Stimulated activated CD4-positive, alpha-beta T cell treated with anti-CD3 and anti-CD28 coated beads, Interleukin-15, amount 100 ng/mL, for 1 hour (primary cell): ENCODE results near the gene RAB5B.

ENCODE experiments used
- DNase-seq, 2 donors: peaks; one replicate each; pipeline ENCODE4 v3.0.0-alpha.2; 2020; ENCODE audit warnings: low read depth in 1 of 2, low spot score in 1 of 2

Gene RAB5B

DNA sequence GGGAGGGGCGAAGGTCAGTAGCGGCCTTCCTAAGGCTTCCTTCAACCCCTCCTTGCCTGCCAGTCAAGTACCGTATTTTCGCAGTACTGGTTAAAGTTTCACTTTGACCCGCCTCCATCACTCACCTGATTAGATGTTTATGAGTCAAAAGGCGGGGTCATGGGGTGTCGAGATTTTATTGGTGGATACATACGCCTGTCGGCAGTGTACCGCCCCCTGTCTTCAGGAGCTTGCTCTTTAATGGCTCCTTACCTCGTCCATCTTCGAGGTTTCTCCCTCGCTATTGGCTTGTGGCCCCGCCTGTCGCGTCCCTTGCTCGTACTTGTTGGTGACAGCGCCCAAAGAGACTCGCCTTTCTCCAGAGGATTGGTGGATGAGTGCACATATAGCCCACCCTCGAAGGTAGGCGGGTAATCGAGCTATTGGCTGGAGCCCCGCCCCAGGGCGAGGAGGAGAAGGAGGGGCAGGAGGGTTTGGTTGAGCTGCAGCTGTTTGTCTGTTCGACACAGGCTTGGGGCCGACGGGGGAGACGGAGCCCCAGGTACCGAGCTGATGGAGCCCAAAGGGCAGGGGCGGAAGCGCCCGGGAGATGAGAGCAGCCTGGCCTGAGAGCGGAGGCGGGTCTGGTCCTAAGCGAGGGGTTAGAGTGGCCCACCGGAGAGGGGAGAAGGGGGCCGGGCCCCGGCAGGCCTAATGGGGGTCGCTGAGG lies at the start of gene RAB5B:
TSS of gene RAB5B (plus strand) at position 480 of the 709 bp plus-strand sequence. CDS start 12,883 bp downstream, outside the sequence.
- peak; percentile 85 to 96 for DNase-seq

GRCh38 chr12:55925371-55925770 lies 48.5 kb upstream of the RAB5B start:
- no peak for DNase-seq

DNA sequence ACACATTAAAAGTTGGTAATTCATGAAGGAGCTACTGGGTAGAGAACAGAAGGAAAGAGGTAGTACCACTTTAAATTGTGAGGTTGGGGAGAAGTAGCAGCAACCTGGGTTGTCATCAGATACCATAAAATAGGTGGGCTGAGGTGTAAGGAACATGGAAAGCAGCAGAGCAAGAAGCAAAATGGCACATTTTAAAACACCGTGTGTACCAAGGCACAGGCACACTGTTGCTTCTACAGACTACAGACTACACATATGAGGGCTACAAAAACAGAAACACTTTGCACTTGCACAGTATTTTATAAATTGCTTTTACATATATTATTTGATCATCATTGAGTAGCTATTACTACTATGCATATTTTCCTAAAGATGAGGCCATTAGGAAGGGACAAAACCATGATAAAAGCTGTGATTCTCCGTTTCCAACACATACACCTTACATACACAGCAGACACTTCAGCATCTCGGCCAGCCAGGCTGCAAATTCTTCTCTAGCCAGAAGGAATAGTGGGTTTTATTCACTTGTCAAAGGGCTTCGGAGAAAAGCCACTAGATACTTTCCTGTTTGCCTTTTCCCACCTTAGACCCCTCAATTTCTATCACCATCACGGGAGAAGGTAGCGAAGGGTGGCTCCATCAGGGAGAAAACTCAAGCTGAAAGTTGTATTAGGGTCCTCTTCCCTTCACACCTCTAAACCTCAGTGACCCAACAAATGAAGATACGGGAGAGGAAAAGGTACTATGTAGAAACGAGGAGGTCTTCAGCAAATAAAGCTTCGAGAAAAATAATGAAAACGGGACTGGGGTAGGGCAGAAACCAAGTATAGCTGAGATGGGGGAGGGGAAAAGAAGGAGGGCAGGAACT lies 47.8 kb upstream of the RAB5B start:
- no peak for DNase-seq

DNA sequence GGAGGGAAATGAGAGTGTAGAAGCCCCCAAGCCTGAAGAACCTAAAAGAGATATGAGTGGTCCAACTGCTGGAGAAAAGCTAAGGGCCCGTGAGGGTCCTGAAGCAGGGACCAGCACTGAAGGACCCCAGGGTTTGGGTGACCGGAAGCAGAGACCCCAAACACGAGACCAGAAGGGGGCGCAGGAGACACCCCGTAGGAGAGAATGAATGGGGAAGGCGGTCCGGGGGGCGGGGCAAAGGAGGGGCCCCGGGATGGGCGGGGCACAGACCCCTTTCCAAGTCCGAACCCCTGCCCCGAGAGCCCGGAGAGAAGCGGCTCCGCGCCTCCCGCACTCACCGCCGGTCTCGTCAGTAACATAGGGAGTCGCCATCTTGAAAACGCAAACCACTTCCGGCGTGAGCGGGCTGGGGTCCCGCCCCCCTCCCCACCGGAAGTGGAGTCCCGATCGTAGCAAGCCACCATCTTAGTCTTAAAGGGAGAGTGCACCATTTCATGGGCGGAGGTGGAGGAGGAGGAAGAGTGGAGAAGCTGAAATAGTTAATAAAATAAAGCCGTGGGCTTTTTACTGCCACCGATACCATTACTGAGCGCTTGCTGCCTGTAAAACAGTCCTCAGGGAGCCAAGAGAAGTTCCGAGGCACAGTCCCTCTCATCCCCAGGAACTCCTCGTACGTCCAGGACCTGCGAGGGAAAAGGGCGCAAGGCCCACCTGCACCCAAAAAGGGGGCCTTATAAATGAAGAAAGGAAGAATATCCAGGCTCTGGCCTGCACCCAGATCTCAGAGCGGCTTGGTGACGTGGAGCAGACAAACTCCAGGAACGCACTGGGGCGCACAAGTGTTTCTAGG lies 46.9 kb upstream of the RAB5B start:
- peak; percentile 79 to 81 for DNase-seq

DNA sequence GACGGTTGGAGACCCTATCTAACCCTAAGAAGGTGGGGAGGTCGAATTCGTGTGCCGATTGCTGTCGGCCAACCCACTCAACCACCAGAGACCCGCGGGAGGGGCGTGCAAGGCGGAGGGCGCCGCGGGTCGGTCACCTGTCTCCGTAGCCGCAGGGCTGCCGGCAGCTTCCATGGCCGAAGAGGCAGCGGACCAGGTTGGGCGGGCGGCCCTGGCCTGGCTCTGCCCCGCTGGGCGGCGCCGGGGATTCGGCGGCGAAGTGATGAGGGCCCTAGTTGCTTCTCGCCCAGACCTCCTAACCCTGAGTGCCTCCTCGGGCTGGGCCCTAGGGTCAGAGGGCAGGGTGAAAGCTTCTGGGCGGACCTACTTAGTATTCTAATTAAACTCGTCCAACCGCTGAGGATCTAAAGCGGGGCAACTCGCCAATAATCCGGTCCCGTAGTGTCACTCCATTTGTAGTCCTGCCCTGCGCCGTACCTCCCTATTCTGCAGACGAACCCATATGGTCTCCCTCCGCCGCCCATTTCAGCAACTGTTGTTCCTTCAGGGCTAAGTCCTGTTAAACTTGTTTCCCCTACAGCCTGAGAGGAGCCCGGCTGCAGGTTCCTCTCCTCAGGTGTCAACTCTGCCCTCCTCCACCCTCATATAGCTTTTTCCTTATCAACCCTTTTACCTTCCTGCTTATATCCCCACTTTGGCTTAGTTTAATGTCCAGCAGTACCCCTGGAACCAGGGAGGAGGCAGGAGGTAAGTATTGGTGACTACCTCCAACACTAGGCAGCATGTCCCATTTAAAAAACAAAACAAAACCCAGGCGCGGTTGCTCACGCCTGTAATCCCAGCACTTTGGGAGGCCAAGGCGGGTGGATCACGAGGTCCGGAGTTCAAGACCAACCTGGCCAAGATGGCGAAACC lies 46.0 kb upstream of the RAB5B start, which contains the start of gene PYM1:
TSS of gene PYM1 (minus strand) at position 307 of the 915 bp plus-strand sequence. CDS start at position 174, 133 bp downstream.
- DNase-seq: peak in 1 of 2 donors; percentile 31

GRCh38 chr12:55929306-55929791 lies 44.5 kb upstream of the RAB5B start:
- peak; percentile 75 to 76 for DNase-seq

GRCh38 chr12:55930771-55931316 lies 43.0 kb upstream of the RAB5B start, which contains the start of gene DGKA:
Gene DGKA, plus strand, starts transcription at chr12:55931162. Its CDS starts 5,342 bp downstream, at chr12:55936504.
- DNase-seq: peak; percentile 62 to 64

DNA sequence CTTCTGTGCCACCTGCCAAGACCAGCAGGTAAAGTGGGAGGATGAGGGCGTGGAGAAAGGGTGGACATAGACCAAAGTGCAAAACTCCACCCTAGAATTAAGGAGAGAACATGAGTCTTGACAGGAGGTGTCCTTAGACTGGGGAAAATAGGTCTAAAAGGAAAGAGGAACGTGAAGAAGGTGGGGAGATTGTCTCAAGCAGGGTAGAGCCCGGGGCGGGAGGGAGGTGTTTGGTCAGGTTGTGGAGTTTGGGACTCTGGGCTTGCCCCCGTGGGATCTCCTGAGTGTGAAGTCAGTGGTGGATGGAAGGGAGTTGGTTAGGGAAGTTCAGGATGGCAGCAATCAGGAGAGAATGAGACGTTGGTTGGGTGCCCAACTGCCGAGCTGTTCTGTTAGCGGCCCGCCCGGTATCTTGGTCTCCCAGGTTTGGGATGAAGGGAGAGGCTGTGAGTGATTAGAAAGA lies 42.5 kb upstream of the RAB5B start:
- DNase-seq: no peak

DNA sequence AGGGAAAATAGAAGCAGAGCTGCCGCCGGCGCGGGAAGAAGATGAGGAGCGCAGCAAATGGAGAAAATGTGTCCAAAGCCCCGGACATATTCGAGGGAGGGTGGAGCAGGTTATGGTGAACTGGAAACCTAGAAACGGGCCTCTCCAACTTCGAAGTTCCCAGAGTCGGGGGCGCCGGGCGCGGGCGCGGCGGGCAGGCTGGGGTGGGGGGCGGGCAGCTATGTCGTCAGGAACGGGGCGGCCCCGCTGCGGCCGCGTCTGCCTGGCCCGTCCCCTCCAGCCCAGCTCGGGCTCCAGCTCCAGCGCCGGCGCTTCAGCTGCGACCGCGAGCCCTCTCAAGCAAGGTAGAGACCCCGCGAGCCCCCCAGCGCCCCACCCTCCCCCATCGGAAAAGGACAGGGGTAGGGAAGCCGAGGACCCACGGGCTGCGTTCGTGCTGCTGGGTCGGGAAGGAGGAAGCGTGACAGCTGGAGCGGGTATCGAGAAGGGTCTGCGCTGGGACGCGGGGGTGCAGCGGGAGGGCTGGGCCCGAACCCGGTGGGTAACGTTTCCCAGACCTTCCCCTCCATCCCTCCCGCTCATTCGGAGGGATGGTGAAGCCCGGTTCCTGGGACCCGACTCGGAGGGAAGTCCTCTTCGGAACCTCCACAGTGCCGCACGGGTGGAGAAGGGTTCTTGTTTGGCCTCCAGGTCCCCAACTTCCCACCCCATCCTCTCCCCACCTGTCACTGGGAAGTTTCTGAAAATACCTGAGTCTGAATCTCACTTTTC lies 41.9 kb upstream of the RAB5B start:
- no peak for DNase-seq

- peak in 1 of 2 donors; percentile 38 for DNase-seq
Measured at GRCh38 chr12:55932551-55932910, 41.3 kb upstream of the RAB5B start.

DNA sequence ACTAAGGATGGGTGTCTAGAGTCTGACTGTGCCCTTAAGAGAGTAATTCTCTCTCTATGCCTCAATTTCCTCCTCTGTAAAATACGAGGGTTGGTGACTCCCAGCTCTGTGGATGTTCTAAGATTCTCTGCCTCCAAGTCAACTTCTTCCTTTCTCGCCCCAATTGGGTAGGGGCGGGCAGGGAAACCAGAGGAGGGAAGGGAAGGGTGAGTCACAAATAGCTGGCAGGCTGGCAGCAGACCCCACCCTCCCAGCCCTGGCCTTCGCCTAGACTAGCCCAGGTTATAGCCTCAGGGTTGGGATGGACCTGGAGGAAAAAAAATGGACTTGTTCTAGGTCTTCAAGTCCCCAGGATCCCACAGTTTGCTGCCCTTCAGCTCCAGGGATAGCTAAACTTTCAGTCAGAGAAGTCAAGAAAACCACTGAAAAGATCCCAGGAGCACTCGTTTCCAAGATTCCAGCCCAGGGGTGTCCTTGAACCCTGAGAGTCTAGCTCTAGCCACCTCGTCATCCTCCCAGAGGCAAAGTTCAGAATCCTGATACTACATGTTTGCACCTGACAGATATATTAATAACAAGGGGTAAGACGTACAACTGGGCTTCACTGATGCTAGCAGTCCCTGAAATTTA lies 40.6 kb upstream of the RAB5B start:
- no peak for DNase-seq

- DNase-seq: no peak
Measured at GRCh38 chr12:55933799-55934742, 39.8 kb upstream of the RAB5B start.

DNA sequence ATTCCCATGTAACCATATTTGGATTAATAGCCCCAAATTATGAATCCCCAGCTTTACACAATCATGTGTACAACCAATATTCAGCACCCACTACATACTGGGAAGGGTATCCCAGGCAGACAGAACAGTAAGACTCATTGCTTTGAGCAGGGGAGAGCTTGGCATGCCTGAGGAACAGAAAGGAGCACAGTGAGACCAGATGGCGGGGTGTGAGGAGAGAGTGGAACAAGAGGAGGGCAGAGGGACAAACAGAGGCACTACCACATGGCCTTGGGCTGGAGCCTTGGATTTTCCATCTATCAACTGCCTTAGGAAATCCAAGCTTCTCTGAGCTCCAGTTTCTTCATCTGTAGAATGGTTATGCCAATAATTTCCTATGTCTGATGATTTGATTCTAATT lies 39.1 kb upstream of the RAB5B start:
- DNase-seq: no peak

DNA sequence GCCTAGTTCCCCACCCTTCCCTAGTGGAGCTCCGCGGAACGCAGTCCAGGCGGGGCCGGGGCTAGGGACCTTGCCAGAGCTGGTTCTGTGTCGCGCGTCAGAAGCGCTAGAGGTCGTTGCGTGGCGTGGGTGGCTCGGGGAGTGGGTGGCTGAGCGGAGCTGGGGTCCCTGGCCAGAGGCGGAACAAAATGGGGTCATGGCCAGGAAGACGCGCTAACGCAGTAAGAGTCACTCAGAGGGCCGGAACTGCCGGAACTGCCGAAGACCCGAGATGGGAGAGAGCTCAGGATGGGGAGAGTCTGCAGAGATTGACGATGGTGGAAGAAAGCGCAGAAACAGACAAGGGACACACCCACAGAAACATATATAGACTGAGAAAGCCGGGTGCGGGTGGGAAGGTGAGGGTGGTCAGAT lies 38.1 kb upstream of the RAB5B start:
- DNase-seq: no peak

DNA sequence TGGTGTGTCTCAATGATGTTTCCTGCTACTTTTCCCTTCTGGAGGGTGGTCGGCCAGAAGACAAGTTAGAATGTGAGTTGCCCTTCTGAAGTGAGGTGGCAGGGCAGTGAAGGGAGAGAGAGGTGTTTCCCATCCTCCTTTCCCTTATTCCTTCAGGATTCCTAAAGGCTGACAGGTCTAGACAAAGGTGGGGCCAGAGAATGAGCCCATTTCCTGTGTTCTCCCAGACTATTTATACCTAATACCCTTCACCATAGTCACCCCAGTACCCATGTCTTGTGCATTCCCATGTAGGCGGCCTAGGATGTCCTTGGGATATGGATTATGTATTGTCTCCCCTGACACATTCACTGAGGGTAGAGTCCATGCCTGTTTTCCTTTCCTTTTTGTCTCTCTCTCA lies 35.9 kb upstream of the RAB5B start:
- no peak for DNase-seq

DNA sequence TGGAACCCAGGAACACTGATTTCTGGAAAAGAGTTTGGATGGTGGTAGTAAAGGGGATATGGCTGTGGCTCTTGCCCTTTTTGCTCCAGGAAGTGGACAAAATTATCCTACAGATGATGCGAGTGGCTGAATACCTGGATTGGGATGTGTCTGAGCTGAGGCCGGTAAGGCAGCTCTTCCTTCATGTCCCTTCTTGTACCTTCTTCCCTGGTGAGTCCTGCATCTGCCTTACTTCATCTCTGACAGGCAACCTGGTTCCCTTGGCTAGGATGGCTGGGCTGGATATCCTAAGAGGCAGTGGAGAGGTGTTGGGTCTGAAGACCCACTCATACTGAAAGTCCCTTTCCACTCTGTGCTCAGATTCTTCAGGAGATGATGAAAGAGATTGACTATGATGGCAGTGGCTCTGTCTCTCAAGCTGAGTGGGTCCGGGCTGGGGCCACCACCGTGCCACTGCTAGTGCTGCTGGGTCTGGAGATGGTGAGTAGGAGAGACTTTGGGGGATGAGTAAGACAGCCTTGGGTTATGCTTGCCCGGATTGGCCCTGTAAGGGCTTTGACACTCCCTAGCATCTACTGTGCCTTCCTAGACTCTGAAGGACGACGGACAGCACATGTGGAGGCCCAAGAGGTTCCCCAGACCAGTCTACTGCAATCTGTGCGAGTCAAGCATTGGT lies 34.9 kb upstream of the RAB5B start:
- no peak for DNase-seq
